ENCODE measurements around the gene CRHR1. TPM values are rescaled to one million over a fixed set of nuclear protein-coding genes. Genes with fewer than 3 reads are reported as not detected.

The CRHR1 gene
- total RNA-seq, 1 donor from 2014 or later: not detected

GRCh38 chr17:45792995-45793755 is 9.1 kb downstream of the CRHR1 start:
- H3K4me3 ChIP-seq (ENCODE audit: low read depth, low read length): no peak overlapping the region
- DNase-seq (ENCODE audit: low read depth): no peak
- TF ChIP-seq CTCF (conservative IDR thresholded peaks at IDR 0.05; ENCODE audit: low read depth, low read length): no peak

GRCh38 chr17:45793999-45794540 is 9.9 kb downstream of the CRHR1 start:
- no peak for DNase-seq (ENCODE audit: low read depth)
- no peak for TF ChIP-seq CTCF (conservative IDR thresholded peaks at IDR 0.05; ENCODE audit: low read depth, low read length)
- no peak overlapping the region for H3K4me3 ChIP-seq (ENCODE audit: low read depth, low read length)

- no peak overlapping the region for H3K4me3 ChIP-seq (ENCODE audit: low read depth, low read length)
- peak; percentile 37 for TF ChIP-seq CTCF (conservative IDR thresholded peaks at IDR 0.05; ENCODE audit: low read depth, low read length)
- DNase-seq (ENCODE audit: low read depth): no peak
These were observed 10.7 kb downstream of the CRHR1 start for GRCh38 chr17:45794840-45795239.

GRCh38 chr17:45800816-45801215 is 16.7 kb downstream of the CRHR1 start:
- TF ChIP-seq CTCF (conservative IDR thresholded peaks at IDR 0.05; ENCODE audit: low read depth, low read length): no peak
- no peak for DNase-seq (ENCODE audit: low read depth)
- no peak overlapping the region for H3K4me3 ChIP-seq (ENCODE audit: low read depth, low read length)

- TF ChIP-seq CTCF (conservative IDR thresholded peaks at IDR 0.05; ENCODE audit: low read depth, low read length): no peak
- DNase-seq (ENCODE audit: low read depth): no peak
- H3K4me3 ChIP-seq (ENCODE audit: low read depth, low read length): no peak overlapping the region
These were observed 17.3 kb downstream of the CRHR1 start for GRCh38 chr17:45801421-45801820.

- H3K4me3 ChIP-seq (ENCODE audit: low read depth, low read length): no peak overlapping the region
- DNase-seq (ENCODE audit: low read depth): no peak
- no peak for TF ChIP-seq CTCF (conservative IDR thresholded peaks at IDR 0.05; ENCODE audit: low read depth, low read length)
These were observed 24.7 kb downstream of the CRHR1 start for GRCh38 chr17:45808845-45809244.

- no peak for DNase-seq (ENCODE audit: low read depth)
- TF ChIP-seq CTCF (conservative IDR thresholded peaks at IDR 0.05; ENCODE audit: low read depth, low read length): no peak
- H3K4me3 ChIP-seq (ENCODE audit: low read depth, low read length): no peak overlapping the region
These were observed 25.4 kb downstream of the CRHR1 start for GRCh38 chr17:45809499-45809898.
